ENCODE results near the gene TOB1. TPM values are rescaled to one million over a fixed set of nuclear protein-coding genes. Genes with fewer than 3 reads are reported as not detected.

The TOB1 gene
- total and polyA plus RNA-seq, 5 donors = 31.0 to 73.2 (median 64.2) TPM

- intact Hi-C loops (cut with DNase I) = no loop called here
- 79% methylated on average over 28 of the region's 28 CpGs for WGBS
- ATAC-seq (peak in 1 of 2 donors; percentile 11), DNase-seq (peak in 1 of 3 donors; percentile 52)
- Histone ChIP-seq H3K4me3 (ENCODE audit: low read length) (no peak overlapping the region), H3K27ac (ENCODE audit: low read length) (no peak overlapping the region), H3K4me1 (ENCODE audit: control insufficient read depth, insufficient read depth, low read length) (no peaks in the 10 kb centered on the region), H3K9me3 (ENCODE audit: control insufficient read depth, low read length) (no peaks in the 10 kb centered on the region), H3K27me3 (ENCODE audit: control insufficient read depth, insufficient read depth) (no peaks in the 10 kb centered on the region)
Measured at GRCh38 chr17:50893183-50893993, 27.2 kb upstream of the TOB1 start.

- Histone ChIP-seq H3K9me3 (ENCODE audit: control insufficient read depth, low read length) (no peaks in the 10 kb centered on the region), H3K4me1 (ENCODE audit: control insufficient read depth, insufficient read depth, low read length) (no peaks in the 10 kb centered on the region), H3K27ac (ENCODE audit: low read length) (no peak overlapping the region), H3K4me3 (ENCODE audit: low read length) (no peak overlapping the region), H3K27me3 (ENCODE audit: control insufficient read depth, insufficient read depth) (no peaks in the 10 kb centered on the region)
- 89% methylated on average over 10 of the region's 10 CpGs for WGBS
- DNase-seq (no peak), ATAC-seq (no peak)
- intact Hi-C loops (cut with DNase I) = no loop called here
Measured at GRCh38 chr17:50892101-50892776, 26.1 kb upstream of the TOB1 start.

DNA sequence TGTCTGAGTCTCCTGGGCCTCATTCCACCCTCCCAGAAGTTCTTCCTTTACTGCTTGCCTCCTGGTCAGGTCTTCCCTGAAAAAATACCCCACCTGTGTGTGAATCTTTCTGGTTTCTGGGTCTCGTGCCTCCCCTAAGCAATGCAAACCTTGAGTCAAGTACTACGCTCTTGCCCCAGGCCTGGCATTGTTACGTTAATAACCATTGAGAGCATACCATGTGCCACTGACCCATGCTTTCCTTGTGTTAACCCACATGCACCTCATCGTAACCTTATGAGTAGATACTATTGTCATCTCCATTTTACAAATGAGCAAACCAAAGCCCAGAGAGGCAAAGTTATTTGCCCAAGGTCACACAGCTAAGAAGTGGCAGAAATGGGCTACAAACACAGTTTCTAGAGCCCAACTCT lies 25.4 kb upstream of the TOB1 start:
- intact Hi-C loops (cut with DNase I) = no loop called here
- Histone ChIP-seq H3K27ac (ENCODE audit: low read length) (no peak overlapping the region), H3K4me3 (ENCODE audit: low read length) (no peak overlapping the region), H3K4me1 (ENCODE audit: control insufficient read depth, insufficient read depth, low read length) (no peaks in the 10 kb centered on the region), H3K9me3 (ENCODE audit: control insufficient read depth, low read length) (no peaks in the 10 kb centered on the region), H3K27me3 (ENCODE audit: control insufficient read depth, insufficient read depth) (no peaks in the 10 kb centered on the region)
- DNase-seq (no peak), ATAC-seq (no peak)
- 93% methylated on average over 4 of the region's 4 CpGs for WGBS

GRCh38 chr17:50890675-50891516 lies 24.7 kb upstream of the TOB1 start:
- H3K9me3 ChIP-seq (ENCODE audit: control insufficient read depth, low read length) = no peaks in the 10 kb centered on the region
- WGBS = 88% methylated on average over 12 of the region's 12 CpGs
- H3K4me1 ChIP-seq (ENCODE audit: control insufficient read depth, insufficient read depth, low read length) = no peaks in the 10 kb centered on the region
- ATAC-seq (no peak), DNase-seq (no peak)
- no peak overlapping the region for H3K27ac ChIP-seq (ENCODE audit: low read length)
- H3K4me3 ChIP-seq (ENCODE audit: low read length) = no peak overlapping the region
- no peaks in the 10 kb centered on the region for H3K27me3 ChIP-seq (ENCODE audit: control insufficient read depth, insufficient read depth)
- intact Hi-C loops (cut with DNase I) = no loop called here

DNA sequence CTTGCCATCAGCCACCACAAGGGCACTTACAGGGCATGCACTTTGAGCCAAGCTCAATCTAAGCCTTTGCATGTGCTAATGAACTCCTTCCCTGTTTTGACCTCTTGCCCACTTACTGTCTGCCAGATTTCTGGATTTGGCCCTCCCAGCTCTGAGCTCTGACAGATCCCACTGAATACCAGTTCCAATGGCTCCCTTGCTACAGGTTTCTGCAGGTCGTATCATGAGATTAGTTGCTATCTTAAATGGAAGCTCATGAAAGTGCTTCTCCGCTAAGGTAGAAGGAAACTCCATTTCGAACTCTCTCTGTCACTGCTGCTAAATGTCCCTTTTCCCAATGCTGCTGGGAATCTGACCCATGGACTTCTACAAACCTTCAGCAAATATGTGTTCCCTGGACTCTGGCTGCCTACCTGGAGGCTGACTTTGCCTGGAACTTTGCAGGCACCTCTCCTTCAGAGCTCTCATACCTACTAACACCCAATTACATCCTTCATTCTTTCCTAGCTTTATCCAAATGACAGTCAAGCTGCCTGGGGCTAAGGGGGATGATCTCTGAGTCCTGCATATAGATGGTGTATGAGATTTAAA lies 23.5 kb upstream of the TOB1 start:
- intact Hi-C loops (cut with DNase I) = no loop called here
- Histone ChIP-seq H3K27me3 (ENCODE audit: control insufficient read depth, insufficient read depth) (no peaks in the 10 kb centered on the region), H3K4me1 (ENCODE audit: control insufficient read depth, insufficient read depth, low read length) (peaks cover under 1% of the 10 kb centered on the region), H3K9me3 (ENCODE audit: control insufficient read depth, low read length) (no peaks in the 10 kb centered on the region), H3K4me3 (ENCODE audit: low read length) (no peak overlapping the region), H3K27ac (ENCODE audit: low read length) (no peak overlapping the region)
- ATAC-seq (no peak), DNase-seq (no peak)
- WGBS = 74% methylated on average over 3 of the region's 3 CpGs

DNA sequence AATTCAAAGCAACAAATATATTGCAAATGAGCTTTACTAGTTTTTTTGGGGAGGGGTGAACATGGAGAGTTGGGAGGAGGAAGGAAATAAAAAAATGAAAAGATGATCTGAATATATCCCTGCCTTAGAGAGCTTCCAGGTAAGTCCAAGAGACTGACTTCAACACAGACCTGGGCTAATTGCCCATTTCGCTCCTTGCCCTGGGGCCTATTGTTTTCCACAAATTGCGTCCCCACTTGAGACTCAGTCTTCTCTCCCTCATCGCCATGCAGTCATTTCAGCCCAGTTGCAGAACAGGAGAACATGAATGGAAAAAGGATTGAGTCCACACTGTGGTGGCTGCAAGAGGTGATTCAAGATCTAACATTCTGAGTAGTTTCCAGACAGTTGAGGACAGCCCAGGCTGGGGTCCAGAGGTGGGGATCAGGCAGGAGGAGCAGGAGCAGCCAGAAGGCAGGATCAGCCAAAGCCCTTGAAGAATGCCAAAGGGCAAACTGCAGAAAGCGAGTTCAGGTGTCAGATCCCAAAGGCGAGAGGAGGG lies 21.6 kb upstream of the TOB1 start:
- ATAC-seq (no peak), DNase-seq (no peak)
- Histone ChIP-seq H3K9me3 (ENCODE audit: control insufficient read depth, low read length) (no peaks in the 10 kb centered on the region), H3K4me3 (ENCODE audit: low read length) (no peak overlapping the region), H3K27ac (ENCODE audit: low read length) (no peak overlapping the region), H3K27me3 (ENCODE audit: control insufficient read depth, insufficient read depth) (no peaks in the 10 kb centered on the region), H3K4me1 (ENCODE audit: control insufficient read depth, insufficient read depth, low read length) (peaks cover 5% of the 10 kb centered on the region)
- intact Hi-C loops (cut with DNase I) = no loop called here
- WGBS = 91% methylated on average over 5 of the region's 5 CpGs

DNA sequence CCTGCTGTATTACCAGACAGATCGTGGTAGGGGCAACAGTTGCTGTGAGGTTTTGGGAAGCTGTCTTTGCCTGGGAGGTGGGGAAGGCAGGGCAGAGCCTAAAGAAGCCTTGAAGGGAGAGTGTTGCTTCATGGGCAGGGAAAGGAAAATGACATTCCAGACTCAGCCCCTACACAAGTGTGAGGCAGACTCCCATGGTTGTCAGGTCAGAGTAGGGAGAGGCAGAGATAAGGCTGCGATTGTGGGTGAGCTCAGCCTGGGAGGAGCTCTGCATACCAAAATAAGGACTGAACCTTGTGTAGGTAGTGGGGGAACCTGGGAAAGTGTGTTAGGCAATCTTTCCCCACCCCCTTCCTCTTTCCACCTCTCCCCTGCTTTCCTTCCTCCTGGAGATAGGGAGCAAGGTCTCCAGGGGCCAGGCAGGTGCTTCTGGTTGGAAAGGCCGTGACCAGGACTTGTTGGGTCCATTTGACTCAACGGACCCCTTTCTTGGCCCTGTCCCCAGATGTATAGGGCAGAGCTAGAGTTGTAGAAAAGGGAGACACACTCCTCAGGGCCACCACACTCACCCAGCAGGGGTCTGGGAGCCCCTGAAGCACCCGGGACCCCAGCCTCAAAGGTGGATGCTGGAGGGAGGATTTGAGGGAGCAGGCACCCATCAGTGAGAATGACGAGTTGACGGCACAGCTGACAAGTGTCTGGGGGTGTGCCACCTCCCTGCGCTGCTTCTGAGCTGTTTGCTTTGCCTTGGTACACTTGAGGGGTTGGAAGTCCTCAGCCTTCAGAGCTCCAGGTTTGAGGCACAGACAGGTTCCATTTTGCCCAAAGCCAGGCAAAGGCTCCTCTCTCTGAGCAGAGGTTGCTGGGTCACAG lies 18.5 kb upstream of the TOB1 start:
- H3K9me3 ChIP-seq (ENCODE audit: control insufficient read depth, low read length) = no peaks in the 10 kb centered on the region
- intact Hi-C loops (cut with DNase I) = no loop called here
- ATAC-seq (peak; percentile 64 to 87), DNase-seq (no peak)
- H3K27me3 ChIP-seq (ENCODE audit: control insufficient read depth, insufficient read depth) = no peaks in the 10 kb centered on the region
- 64% methylated on average over 8 of the region's 8 CpGs for WGBS
- no peak overlapping the region for H3K27ac ChIP-seq (ENCODE audit: low read length)
- H3K4me3 ChIP-seq (ENCODE audit: low read length) = no peak overlapping the region
- peaks cover 5% of the 10 kb centered on the region for H3K4me1 ChIP-seq (ENCODE audit: control insufficient read depth, insufficient read depth, low read length)

DNA sequence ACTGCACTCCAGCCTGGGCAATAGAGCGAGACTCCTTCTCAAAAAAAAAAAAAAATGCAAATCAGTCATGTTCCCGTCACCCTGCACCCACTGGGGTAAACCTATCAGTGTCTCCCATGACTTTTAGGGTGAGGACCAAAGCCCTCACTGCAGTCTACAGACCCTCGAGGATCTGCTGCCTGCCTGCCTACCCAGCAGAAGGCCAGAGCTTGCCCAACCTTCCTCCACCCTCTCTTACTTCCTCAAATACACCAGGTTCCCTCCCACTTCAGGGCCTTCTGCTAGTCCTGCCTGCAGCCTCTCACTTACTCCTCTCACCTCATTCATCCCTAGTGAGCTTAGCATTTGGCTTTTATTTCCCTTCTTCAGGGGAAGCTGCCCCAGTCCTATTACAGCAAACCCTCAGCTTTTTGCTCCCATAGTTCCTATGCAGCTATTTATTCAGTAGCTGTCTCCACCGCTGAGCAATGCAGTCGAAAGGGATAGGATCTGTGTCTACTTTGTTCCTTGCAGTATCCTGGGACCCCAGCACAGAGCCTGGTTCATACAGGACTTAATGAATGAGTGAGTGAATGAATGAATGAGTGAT lies 17.8 kb upstream of the TOB1 start:
- Histone ChIP-seq H3K27ac (ENCODE audit: low read length) (no peak overlapping the region), H3K4me3 (ENCODE audit: low read length) (no peak overlapping the region), H3K27me3 (ENCODE audit: control insufficient read depth, insufficient read depth) (no peaks in the 10 kb centered on the region), H3K4me1 (ENCODE audit: control insufficient read depth, insufficient read depth, low read length) (peaks cover 5% of the 10 kb centered on the region), H3K9me3 (ENCODE audit: control insufficient read depth, low read length) (no peaks in the 10 kb centered on the region)
- 70% methylated on average over 5 of the region's 5 CpGs for WGBS
- peak in 1 of 3 donors; percentile 53 for DNase-seq
- ATAC-seq = peak; percentile 56 to 59
- intact Hi-C loops (cut with DNase I) = no loop called here

- 91% methylated on average over 7 of the region's 7 CpGs for WGBS
- H3K4me1 ChIP-seq (ENCODE audit: control insufficient read depth, insufficient read depth, low read length) = peaks cover 5% of the 10 kb centered on the region
- no peak overlapping the region for H3K4me3 ChIP-seq (ENCODE audit: low read length)
- no peak overlapping the region for H3K27ac ChIP-seq (ENCODE audit: low read length)
- H3K27me3 ChIP-seq (ENCODE audit: control insufficient read depth, insufficient read depth) = no peaks in the 10 kb centered on the region
- ATAC-seq = no peak
- DNase-seq = no peak
- intact Hi-C loops (cut with DNase I) = no loop called here
- no peaks in the 10 kb centered on the region for H3K9me3 ChIP-seq (ENCODE audit: control insufficient read depth, low read length)
Measured at GRCh38 chr17:50882851-50883250, 16.7 kb upstream of the TOB1 start.

- peaks cover 5% of the 10 kb centered on the region for H3K4me1 ChIP-seq (ENCODE audit: control insufficient read depth, insufficient read depth, low read length)
- H3K27ac ChIP-seq (ENCODE audit: low read length) = no peak overlapping the region
- ATAC-seq = no peak
- no peak for DNase-seq
- intact Hi-C loops (cut with DNase I) = no loop called here
- 92% methylated on average over 2 of the region's 2 CpGs for WGBS
- H3K4me3 ChIP-seq (ENCODE audit: low read length) = no peak overlapping the region
- H3K9me3 ChIP-seq (ENCODE audit: control insufficient read depth, low read length) = no peaks in the 10 kb centered on the region
- H3K27me3 ChIP-seq (ENCODE audit: control insufficient read depth, insufficient read depth) = no peaks in the 10 kb centered on the region
Measured at GRCh38 chr17:50881182-50881581, 15.0 kb upstream of the TOB1 start.

All from right cardiac atrium (tissue), 5 donors.